ENCODE data around the gene CDCA8.

The CDCA8 gene

GRCh38 chr1:37673920-37674319 is 18.4 kb upstream of the CDCA8 start:
- Histone ChIP-seq H3K9ac (ENCODE audit: low read length) (no peak overlapping the region), H3K9me3 (ENCODE audit: low read length) (no peaks in the 10 kb centered on the region), H3K79me2 (ENCODE audit: insufficient read depth, low read length) (no peaks in the 10 kb centered on the region), H3K9me2 (ENCODE audit: low read depth, low read length) (no peaks in the 10 kb centered on the region), H4K20me1 (ENCODE audit: insufficient read depth, low read length) (no peaks in the 10 kb centered on the region), H3F3A (ENCODE audit: insufficient read depth, low read length) (no peaks in the 10 kb centered on the region), H3K4me3 (ENCODE audit: low read depth, low read length, poor library complexity, severe bottlenecking) (no peak overlapping the region), H3K36me3 (ENCODE audit: insufficient read depth, low read length) (no peaks in the 10 kb centered on the region), H3K4me2 (ENCODE audit: low read length) (no peak overlapping the region), H2AFZ (ENCODE audit: low read length) (no peak overlapping the region), H3K27me3 (ENCODE audit: insufficient read depth, low read length) (no peaks in the 10 kb centered on the region), H3K27ac (ENCODE audit: low read depth, low read length, poor library complexity, severe bottlenecking) (no peak overlapping the region), H3K4me1 (ENCODE audit: insufficient read depth, low read length, severe bottlenecking) (peaks cover 15% of the 10 kb centered on the region)
- TF ChIP-seq, protein P1, sequence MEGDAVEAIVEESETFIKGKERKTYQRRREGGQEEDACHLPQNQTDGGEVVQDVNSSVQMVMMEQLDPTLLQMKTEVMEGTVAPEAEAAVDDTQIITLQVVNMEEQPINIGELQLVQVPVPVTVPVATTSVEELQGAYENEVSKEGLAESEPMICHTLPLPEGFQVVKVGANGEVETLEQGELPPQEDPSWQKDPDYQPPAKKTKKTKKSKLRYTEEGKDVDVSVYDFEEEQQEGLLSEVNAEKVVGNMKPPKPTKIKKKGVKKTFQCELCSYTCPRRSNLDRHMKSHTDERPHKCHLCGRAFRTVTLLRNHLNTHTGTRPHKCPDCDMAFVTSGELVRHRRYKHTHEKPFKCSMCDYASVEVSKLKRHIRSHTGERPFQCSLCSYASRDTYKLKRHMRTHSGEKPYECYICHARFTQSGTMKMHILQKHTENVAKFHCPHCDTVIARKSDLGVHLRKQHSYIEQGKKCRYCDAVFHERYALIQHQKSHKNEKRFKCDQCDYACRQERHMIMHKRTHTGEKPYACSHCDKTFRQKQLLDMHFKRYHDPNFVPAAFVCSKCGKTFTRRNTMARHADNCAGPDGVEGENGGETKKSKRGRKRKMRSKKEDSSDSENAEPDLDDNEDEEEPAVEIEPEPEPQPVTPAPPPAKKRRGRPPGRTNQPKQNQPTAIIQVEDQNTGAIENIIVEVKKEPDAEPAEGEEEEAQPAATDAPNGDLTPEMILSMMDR (IDR thresholded peaks at IDR 0.05; ENCODE audit: low read length): no peak
- TF ChIP-seq EZH2 (IDR thresholded peaks at IDR 0.05; ENCODE audit: borderline replicate concordance, low read length): no peak

GRCh38 chr1:37676281-37677142 is 15.8 kb upstream of the CDCA8 start:
- H3K9ac ChIP-seq (ENCODE audit: low read length): no peak overlapping the region
- peak overlapping the region; percentile 34 for H3K4me2 ChIP-seq (ENCODE audit: low read length)
- H4K20me1 ChIP-seq (ENCODE audit: insufficient read depth, low read length): no peaks in the 10 kb centered on the region
- H3K4me1 ChIP-seq (ENCODE audit: insufficient read depth, low read length, severe bottlenecking): peaks cover 15% of the 10 kb centered on the region
- no peak overlapping the region for H3K27ac ChIP-seq (ENCODE audit: low read depth, low read length, poor library complexity, severe bottlenecking)
- TF ChIP-seq EZH2 (IDR thresholded peaks at IDR 0.05; ENCODE audit: borderline replicate concordance, low read length): no peak
- TF ChIP-seq, protein P1 (IDR thresholded peaks at IDR 0.05; ENCODE audit: low read length): no peak
- H3F3A ChIP-seq (ENCODE audit: insufficient read depth, low read length): no peaks in the 10 kb centered on the region
- H3K4me3 ChIP-seq (ENCODE audit: low read depth, low read length, poor library complexity, severe bottlenecking): no peak overlapping the region
- no peaks in the 10 kb centered on the region for H3K9me2 ChIP-seq (ENCODE audit: low read depth, low read length)
- no peaks in the 10 kb centered on the region for H3K27me3 ChIP-seq (ENCODE audit: insufficient read depth, low read length)
- H2AFZ ChIP-seq (ENCODE audit: low read length): no peak overlapping the region
- H3K36me3 ChIP-seq (ENCODE audit: insufficient read depth, low read length): peaks cover 8% of the 10 kb centered on the region; the same call in 1 of the 2 replicates
- no peaks in the 10 kb centered on the region for H3K9me3 ChIP-seq (ENCODE audit: low read length)
- no peaks in the 10 kb centered on the region for H3K79me2 ChIP-seq (ENCODE audit: insufficient read depth, low read length)

GRCh38 chr1:37677143-37677439 is 15.2 kb upstream of the CDCA8 start:
- no peak overlapping the region for H3K27ac ChIP-seq (ENCODE audit: low read depth, low read length, poor library complexity, severe bottlenecking)
- peaks cover 15% of the 10 kb centered on the region for H3K4me1 ChIP-seq (ENCODE audit: insufficient read depth, low read length, severe bottlenecking)
- H3F3A ChIP-seq (ENCODE audit: insufficient read depth, low read length): no peaks in the 10 kb centered on the region
- H3K27me3 ChIP-seq (ENCODE audit: insufficient read depth, low read length): no peaks in the 10 kb centered on the region
- no peak overlapping the region for H3K4me2 ChIP-seq (ENCODE audit: low read length)
- no peaks in the 10 kb centered on the region for H3K9me2 ChIP-seq (ENCODE audit: low read depth, low read length)
- no peak overlapping the region for H3K4me3 ChIP-seq (ENCODE audit: low read depth, low read length, poor library complexity, severe bottlenecking)
- no peaks in the 10 kb centered on the region for H3K9me3 ChIP-seq (ENCODE audit: low read length)
- H3K9ac ChIP-seq (ENCODE audit: low read length): no peak overlapping the region
- TF ChIP-seq, protein P1 (IDR thresholded peaks at IDR 0.05; ENCODE audit: low read length): no peak
- TF ChIP-seq EZH2 (IDR thresholded peaks at IDR 0.05; ENCODE audit: borderline replicate concordance, low read length): no peak
- H3K36me3 ChIP-seq (ENCODE audit: insufficient read depth, low read length): peaks cover 14% of the 10 kb centered on the region; the same call in 1 of the 2 replicates
- no peak overlapping the region for H2AFZ ChIP-seq (ENCODE audit: low read length)
- no peaks in the 10 kb centered on the region for H4K20me1 ChIP-seq (ENCODE audit: insufficient read depth, low read length)
- H3K79me2 ChIP-seq (ENCODE audit: insufficient read depth, low read length): no peaks in the 10 kb centered on the region

Data from OCI-LY1 (cell line).